GM19240 (cell line): ENCODE results near the gene UBE2G2.

ENCODE experiments used
- DNase-seq: peaks from one replicate; pipeline ENCODE4 v3.0.0; 2011; ENCODE audit warnings: low spot score; ENCODE audit not compliant: insufficient read length

The UBE2G2 gene

DNA sequence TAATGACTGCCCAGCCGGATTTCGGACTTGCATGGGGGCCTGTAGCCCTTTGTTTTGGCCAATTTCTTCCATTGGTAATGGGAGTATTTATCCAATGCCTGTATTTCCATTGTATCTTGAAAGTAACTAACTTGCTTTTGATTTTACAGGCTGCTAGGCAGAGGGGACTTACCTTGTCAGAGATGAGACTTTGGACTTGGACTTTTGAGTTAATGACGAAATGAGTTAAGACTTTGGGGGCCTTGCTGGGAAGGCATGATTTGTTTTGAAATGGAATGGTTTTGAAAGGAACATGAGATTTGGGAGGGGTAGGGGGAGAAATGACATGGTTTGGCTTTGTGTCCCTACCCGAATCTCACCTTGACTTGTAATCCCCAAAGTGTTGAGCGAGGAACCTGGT is 9.6 kb downstream of the UBE2G2 start:
- no peak for DNase-seq

DNA sequence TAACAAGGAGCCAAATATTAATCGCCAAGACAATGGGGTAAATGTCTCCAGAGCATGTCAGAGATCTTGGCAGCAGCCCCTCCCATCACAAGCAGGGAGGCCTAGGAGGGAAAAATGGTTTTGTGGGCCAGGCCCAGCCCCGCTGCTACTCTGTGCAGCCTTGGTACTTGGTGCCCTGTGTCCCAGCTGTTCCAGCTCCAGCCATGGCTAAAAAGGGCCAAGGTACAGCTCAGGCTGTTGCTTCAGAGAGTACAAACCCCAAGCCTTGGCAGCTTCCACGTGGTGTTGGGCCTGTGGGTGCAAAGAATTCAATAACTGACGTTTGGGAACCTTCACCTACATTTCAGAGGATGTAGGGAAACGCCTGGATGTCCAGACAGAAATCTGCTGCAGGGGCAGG is 10.4 kb downstream of the UBE2G2 start:
- DNase-seq: no peak

DNA sequence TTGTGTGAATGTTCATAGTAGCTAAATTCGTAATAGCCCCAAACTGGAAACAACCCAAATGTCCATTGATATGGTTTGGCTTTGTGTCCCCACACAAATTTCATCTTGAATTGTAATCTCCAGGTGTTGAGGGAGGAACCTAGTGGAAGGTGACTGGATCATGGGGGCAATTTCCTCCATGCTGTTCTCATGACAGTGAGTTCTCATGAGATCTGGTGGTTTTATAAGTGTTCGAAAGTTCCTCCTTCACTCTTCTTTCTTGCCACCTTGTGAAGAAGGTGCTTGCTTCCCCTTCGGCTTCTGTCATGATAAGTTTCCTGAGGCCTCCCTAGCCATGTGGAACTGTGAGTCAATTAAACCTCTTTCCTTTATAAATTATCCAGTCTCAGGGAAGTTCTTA is 11.3 kb downstream of the UBE2G2 start:
- no peak for DNase-seq

DNA sequence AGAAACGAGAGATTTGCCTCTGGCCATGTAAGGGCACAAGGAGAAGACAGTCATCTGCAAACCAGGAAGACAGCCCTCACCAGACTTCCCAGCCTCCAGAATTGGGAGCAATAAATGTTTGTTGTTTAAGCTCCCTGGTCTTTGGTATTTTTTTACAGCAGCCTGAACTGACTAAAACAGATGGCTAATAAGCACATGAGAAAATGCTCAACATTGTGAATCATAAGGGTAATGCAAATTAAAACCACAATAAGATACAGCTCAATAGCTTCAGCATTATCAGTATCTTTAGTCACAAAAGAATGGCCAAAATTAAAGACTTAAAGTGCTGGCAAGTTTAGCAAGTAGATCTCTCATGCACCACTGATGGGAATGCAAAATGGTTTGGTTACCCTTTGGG is 11.7 kb downstream of the UBE2G2 start:
- no peak for DNase-seq

DNA sequence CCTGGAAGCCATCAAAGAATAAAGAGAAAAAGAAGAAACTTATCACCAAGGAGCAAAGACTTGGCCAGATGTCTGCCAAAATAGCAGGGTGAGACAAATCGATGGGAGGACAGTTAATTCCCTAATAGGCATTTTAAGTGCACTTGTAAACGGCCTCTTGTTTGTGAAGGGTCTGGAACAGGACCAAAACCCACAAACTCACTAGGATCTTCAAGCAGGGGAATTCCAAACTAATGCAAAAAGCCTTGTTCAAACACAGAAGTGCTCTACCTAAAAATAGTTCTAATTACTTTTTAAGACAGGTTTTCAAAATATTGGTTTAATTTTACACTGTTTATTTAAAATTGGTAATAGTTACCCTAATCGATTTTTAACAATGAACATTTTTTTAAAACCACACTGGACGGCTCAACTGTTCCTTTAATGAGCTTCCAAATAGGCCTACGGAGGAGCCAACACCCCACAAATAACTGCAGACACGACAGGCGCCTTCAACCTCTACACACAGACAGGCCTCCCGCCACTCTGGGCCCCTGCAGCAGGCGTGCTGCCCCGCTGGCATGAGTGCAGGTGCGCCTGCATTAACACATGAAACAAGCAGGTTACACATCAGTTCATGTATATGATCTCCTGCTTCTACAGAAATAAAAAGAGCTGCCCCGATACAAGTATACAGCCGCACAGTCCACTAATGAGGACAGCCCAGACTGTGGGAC is 15.8 kb downstream of the UBE2G2 start:
- DNase-seq: no peak

DNA sequence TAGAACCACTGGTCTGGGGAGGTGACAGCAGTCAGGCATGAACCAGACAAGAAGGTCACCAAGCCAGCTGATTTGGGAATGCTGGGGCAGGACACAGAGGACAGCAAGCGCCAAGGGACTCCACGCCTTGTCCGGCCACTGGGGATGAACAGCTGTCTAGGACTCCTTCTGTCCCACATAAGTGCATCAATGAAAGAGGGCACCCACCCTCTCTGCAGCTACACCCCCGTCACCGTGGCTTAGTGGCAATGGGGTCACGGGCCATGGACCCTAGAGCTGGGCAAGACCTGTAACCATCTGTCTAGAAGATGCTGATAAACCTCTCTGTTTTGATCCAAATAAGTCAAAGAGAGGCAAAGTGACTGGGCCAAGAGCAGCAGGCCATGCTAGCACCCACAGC is 16.8 kb downstream of the UBE2G2 start:
- DNase-seq: no peak

DNA sequence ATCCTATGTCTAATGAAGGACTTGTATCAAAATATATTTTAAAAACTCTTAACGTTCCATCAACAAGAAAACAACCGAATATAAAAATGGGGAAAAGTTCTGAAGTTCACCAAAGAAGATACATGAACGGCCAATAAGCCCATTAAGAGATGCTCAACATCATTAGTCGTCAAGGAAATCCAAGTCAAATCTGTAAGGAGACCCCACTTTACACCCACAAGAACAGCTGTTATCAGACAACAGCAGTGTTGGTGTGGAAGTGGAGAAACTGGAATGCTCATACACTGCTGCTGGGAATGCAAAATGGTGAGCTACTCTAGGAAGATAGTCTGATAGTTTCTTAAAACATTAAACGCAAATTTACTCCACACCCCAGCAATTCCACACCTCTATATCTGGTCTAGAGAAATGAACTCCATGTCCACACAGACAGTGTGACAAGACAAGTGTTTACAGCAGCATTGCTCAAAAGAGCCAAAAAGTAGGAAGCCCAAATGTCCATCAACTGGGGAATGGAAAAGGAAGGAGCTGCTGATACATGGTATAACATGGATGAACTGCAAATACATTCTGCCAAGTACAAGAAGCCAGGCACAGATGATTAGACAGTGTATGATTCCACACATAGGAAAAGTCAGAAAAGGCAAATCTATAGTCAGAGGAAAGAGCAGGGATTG is 18.5 kb downstream of the UBE2G2 start:
- no peak for DNase-seq

DNA sequence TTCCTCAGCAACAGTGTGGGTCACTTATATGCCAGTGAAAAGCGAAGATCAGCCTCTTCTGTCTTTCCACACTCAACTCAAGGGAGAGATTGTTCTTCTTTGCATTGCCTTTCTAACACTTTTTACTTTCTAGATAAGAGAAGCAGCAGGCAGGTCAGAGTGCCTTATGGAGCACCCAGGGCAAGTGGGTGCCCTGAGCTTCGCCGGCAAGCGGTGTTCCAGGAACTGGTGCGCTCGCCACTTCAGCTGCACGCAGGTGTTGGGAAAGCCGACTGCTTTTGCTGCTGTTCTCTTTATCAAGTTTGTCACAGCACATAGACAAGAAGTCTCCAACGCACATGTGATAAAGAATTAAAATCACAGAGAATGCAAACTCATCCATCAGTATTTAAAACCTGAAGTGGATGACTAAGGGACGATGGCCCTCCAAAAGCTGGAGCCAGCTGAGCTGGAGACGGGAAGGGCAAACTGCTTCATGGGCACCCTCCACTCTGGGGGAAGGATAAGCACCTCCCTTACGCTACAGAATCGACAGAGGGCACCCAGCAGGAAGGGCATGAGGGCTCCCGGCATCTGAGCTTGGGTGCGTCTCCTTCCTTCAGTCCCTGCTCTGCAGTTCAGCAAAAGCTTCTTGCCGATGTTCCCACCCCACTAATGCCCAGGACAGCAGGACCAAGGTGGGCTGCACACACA is 20.7 kb downstream of the UBE2G2 start:
- no peak for DNase-seq

DNA sequence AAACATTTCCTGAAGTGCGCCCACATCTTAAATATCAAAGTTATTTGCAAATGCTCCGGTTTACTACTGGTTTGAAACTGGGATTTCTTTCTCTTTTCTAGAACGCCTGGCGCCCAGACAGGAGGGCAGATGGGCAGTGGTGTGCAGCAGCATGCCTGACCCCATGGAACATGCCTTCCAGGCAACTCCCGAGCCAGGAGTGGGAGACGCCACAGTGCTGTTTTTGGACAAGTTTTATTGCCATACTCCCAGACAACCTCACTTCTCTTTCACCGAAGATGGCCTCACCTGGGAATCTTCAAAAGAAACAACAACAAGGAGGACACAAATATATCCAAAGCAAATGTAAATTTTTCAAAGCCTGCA is 21.5 kb downstream of the UBE2G2 start:
- DNase-seq: no peak

DNA sequence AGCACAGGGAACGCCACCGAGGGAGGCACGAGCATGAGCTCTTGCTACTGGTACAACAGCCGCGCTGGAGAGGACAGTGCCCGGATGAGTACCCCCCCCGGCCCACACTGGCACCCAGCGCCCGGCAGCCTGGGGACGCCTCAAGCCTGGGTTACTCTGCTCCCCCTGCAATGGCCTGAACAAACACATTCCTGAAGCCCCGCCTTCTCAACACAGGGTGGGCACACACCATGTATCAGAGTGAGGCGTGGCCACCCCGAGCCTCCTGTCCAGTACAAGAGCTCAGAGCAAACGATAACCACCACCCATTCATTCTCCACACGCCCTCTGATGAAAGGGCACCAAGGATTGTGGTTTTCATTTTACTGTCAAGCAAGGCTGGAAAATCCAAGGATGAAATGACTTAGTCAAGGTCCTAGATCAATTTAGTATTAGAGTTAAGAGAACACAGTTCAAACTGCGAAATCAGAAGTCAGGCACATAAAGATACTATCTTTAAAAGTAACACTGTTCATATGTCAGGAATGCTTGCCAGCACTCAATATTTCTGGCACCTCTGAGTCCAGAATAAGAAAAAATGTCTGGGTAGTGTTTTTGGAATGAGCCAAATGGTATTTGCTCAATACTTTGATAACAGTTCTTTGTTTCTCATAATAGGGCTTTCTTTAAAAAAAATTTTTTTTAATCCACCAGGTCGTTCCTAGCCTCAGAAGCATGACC is 22.0 kb downstream of the UBE2G2 start:
- no peak for DNase-seq

DNA sequence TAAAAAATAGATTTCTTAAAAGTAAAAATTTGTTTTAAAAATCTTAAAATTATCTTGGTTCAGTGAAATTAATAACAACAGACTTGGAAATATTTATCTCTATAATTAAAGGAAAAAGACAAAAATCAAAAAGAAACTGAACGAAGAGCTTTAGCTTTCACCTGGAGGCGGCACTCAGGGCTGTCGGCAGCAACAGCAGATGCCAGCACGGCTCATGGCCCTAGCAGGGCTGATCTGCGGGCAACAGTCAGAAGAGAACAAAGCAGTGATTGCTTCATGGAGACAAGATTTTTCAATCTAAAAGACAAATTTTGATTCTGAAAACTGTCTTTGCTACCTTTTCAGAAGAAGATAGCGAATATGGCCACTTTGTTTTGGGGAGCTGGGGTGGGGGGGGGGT is 22.6 kb downstream of the UBE2G2 start:
- DNase-seq: no peak

DNA sequence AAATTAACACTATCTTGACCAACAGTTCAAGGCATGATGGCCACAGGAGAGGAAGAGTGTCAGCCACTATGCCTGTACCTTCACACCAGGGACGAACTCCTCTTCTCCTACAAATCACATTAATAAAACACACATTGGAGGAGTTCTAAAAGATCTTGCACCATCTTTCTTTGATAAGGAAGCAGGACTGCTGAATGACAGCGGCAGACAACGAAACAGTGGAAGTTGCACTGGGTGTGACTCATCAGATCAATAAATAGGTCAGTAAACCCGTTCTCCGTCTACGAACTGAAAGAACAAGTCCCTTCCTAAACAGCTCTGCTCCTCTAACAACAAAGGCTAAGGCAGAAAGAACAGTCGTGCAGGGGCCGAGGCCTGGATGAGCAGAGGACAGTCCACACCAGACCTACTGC is 23.1 kb downstream of the UBE2G2 start:
- no peak for DNase-seq

DNA sequence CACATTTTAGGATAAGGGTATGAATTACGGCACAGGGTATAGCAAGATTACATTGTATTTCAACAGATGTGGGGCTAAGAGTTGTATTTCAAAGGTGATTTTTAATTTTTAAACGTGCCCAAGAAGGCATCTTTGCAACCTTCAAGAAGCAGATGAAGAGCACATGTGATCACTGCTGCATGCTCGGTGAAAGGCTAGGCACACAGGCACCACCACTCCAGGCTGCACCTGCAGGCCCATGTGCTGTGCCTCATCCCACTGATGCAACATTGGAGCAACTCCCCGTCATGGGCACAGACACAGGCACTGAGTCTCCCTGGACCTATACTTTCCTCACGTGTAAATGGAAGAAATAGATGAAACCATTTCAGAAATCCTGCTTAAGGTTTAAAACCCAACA is 23.5 kb downstream of the UBE2G2 start:
- no peak for DNase-seq

DNA sequence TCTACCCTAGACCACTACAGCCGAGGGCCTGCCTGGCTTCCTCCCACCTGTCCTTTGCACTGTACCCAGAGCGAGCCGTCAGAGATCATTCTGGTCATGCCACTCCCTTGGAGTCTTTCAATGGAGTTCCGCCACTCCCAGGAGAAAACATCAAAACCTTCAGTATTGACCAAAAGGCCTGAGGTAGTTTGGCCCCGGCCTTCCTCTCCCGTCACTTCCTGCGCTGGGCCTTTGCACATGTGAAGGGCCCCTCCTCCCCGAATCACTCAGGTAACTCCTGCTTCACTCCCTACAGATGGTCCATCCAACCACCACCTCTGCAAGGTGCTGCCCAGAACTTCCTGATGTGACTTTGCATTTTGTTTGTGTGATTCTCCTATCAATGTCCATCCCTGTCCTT is 26.6 kb downstream of the UBE2G2 start:
- no peak for DNase-seq

DNA sequence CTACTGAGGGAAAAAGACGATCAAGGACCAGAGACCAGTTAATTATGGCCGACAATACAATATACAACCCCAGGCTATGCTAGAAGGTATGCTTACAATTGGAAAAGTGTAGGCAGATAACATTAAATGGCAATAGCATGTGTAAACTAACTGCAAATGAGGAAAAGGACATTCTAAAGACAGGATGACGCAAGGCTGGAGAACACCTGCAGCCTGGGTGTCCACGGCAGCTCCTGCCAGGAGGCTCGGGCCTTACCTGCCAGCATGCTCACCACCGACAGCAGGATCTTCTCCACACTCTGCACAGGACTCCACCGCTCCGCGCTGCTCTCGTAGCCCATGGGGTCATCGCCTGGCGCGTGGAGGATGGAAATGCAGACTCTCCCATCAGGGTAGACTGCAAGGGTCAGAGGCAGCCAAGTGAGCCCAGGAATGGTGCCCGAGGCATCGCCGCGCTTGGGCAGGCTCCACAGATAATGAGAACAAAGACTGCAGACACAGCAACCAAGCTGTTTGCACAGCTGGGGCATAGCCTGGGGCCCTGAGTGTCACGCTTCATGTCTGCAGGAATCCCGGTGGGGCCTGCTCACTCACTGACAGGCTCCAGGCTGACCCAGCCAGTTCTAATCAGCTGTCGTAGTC is 28.2 kb downstream of the UBE2G2 start:
- DNase-seq: no peak

DNA sequence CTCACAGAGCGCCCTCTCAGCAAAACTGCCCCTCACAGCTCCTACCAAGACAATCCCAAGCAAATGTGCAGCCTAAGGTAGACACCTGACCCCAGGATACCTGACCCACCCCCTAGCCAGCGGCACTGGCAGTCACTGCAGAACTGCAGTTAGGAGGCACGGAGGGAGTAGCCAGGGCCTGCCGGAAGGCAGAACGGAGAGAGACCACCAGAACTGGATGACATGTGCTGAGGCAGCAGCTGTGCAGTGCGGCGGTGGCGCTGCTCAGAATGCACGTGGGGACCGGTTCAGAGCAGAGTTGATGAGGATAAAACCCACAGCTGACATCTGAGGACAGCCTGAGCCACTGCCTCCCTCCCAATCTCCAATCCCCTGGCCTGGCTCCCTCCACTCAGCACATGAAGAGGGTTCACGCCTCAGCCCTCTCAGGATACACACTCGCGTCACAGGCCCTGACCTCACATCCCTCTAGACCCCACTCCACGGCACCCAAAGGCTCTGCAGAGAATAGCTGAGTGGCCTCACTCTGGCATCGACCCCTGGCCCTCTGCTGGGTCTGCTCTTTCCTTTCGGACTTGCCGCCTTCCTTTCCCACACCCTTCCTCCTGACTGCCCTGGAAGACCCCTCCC is 29.6 kb downstream of the UBE2G2 start:
- no peak for DNase-seq

DNA sequence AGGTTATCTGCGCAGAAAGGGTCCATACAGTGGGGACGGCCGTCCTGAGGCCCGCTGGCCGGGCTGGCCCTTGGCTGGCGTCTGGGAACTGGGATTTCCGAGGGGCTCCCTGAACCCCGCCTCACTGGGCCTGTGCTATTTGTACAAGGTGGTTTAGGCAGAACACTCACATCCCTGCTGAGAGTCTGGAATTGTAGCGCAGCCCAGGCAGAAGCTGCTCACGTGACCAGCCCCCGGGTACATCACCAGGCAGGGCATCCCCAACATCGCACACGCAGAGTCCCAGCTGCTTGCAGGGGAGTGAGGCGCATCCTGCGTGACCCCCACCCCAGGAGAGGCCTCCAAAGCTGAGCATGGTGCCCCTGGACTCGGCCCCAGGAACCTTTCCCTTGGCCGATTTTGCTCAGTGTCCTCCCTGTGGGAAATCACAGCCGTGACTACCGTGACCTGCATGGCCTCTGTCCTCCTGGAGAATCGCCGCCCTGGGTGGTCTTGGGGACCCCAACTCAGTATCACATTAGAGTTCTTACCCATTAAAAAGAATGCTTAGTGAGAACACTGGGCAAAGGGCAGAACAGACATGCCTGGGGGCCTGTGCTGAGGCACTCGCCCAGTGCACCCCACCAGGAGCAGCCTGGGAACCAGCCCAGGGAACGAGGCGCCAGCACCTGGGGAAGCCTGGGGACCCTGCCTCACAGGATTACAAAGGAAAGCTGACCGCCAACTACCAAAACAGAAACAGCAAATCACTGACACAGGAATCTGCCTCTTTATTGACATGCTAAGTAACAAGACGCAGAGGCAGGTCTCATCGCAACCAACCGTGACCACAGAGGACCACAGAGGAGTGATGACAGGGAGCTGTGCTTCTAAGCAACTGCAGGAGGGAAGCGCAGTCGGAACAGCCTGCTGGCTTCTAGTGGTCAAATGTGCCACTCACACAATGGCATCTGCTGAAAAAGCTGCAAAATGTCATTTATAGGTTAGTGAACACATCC is 33.5 kb downstream of the UBE2G2 start:
- no peak for DNase-seq

DNA sequence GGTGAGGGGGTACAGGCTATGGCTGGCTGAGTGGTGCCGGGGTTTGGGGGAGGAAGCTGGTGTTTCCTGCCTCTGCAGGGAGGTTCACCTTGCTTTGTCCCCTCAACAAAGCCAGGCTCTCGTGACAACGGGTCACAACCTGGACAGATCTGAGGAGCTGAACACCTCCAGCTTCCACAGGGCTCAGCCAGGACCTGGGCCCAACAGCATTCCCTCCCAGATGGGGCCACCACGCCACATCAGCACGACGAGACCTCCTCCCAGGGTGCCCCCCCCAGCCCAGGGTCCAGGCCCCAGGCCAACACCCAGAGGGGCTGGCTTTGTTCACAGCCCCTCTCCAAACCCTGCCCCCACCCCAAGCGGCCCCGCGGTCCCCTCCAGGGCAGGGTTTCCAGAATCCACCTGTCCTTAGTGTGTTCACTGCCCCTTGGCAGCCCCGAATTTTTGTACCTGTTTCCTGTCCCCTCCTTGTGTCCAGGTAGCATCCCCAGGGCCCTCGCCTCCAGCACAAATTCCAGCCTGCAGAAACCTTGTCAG is 34.7 kb downstream of the UBE2G2 start:
- no peak for DNase-seq

DNA sequence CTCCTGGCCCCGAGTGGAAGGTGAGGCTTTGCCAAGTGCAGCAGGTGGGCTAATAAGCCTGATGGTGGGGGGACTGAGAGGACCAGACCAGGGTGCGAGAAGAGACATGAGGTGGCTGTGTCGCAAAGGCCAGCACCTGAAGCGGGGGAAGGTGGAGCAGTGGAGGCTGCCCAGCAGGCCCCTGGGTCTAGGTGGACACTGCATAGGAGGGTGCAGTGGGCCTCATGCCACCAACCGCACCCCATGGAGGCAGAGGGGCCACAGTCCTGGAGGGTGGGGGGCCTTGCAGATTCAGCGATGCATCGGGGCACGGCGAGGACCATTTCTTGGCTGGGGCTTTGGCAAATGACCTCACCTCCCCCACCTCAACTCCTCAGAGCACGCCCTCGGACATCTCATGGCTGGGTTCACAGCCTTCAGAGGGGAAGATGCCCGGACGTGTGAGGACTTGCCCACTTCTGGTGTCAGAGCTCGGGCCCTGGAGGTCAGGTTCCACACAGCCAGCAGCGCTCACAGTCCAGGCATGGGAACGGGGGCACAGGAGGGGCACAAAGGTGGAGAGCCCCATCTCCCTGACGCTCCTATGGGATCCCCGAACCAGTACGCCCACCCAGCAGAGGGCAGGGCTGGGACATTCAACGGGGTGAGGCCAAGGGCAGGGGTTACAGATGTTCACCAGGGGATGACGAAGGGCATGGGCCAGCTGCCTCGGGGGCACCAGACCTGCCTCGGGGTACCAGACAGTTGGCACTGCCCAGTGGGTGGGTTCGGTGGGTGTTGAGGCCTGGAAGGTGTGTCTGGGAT is 35.4 kb downstream of the UBE2G2 start:
- no peak for DNase-seq
